PFSK-1 (cell line): ENCODE measurements around the gene ERC2.

ENCODE experiments used
- FOXP2 ChIP-seq: optimal IDR thresholded peaks from 2 replicates; pipeline ENCODE3; 2011; ENCODE audit warnings: borderline replicate concordance, control low read depth, inconsistent platforms; ENCODE audit not compliant: insufficient read depth; ENCODE audit errors: extremely low read length, extremely low read depth
- REST ChIP-seq, 2 experiments: IDR thresholded peaks; 2 replicates each; pipeline versions ENCODE4 v1.6.1 to v1.8.0; 2011 to 2012; ENCODE audit warnings: low read depth in 2 of 2, low read length in 2 of 2, control low read depth in 1 of 2, inconsistent platforms in 1 of 2, mild to moderate bottlenecking in 1 of 2, moderate library complexity in 1 of 2; ENCODE audit not compliant: insufficient read depth in 1 of 2

GRCh38 chr3:56347219-56347871, 120.9 kb downstream of the ERC2 start:
- no peak for TF ChIP-seq FOXP2
- TF ChIP-seq REST (IDR thresholded peaks at IDR 0.05; ENCODE audit: insufficient read depth in 1 of 2, low read depth in 2 of 2, low read length in 2 of 2) = no peak
